Measurements from ENCODE around the gene TSPAN5.

TSPAN5 gene

GRCh38 chr4:98498774-98499173, 159.6 kb downstream of the TSPAN5 start:
- no peak overlapping the region for H3K4me3 ChIP-seq (ENCODE audit: low read depth, low read length)
- TF ChIP-seq, protein P1, sequence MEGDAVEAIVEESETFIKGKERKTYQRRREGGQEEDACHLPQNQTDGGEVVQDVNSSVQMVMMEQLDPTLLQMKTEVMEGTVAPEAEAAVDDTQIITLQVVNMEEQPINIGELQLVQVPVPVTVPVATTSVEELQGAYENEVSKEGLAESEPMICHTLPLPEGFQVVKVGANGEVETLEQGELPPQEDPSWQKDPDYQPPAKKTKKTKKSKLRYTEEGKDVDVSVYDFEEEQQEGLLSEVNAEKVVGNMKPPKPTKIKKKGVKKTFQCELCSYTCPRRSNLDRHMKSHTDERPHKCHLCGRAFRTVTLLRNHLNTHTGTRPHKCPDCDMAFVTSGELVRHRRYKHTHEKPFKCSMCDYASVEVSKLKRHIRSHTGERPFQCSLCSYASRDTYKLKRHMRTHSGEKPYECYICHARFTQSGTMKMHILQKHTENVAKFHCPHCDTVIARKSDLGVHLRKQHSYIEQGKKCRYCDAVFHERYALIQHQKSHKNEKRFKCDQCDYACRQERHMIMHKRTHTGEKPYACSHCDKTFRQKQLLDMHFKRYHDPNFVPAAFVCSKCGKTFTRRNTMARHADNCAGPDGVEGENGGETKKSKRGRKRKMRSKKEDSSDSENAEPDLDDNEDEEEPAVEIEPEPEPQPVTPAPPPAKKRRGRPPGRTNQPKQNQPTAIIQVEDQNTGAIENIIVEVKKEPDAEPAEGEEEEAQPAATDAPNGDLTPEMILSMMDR (IDR thresholded peaks at IDR 0.05; ENCODE audit: low read depth, low read length): no peak

- no peak overlapping the region for H3K4me3 ChIP-seq (ENCODE audit: low read depth, low read length)
- TF ChIP-seq, protein P1 (IDR thresholded peaks at IDR 0.05; ENCODE audit: low read depth, low read length): no peak
Observed at GRCh38 chr4:98496152-98496845, 162.1 kb downstream of the TSPAN5 start.

GRCh38 chr4:98493296-98493695, 165.1 kb downstream of the TSPAN5 start:
- H3K4me3 ChIP-seq (ENCODE audit: low read depth, low read length): no peak overlapping the region
- TF ChIP-seq, protein P1 (IDR thresholded peaks at IDR 0.05; ENCODE audit: low read depth, low read length): no peak

GRCh38 chr4:98491899-98492559, 166.4 kb downstream of the TSPAN5 start:
- H3K4me3 ChIP-seq (ENCODE audit: low read depth, low read length): no peak overlapping the region

DNA sequence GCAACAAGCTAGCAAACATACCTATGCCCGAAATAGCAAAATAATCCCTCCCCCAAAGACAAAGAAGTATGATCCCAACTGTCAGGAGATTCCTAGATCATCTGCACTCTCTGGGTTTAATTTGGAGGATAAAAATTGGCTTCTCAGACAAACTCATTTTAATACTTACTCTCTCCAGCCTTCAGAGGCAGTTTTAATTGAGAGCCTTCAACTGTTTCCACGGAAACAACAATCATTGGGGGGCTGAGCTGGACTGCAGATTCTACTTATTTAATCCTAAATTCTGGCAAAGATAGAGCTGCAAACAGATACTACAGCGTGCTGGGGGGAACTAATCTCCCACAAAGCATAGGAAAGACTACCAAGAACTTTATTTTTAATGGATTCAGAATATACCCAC, 168.2 kb downstream of the TSPAN5 start:
- no peak overlapping the region for H3K4me3 ChIP-seq (ENCODE audit: low read depth, low read length)
- TF ChIP-seq, protein P1 (IDR thresholded peaks at IDR 0.05; ENCODE audit: low read depth, low read length): no peak

More at GRCh38 chr4:98491899-98492559, 166.4 kb downstream of the TSPAN5 start:
- TF ChIP-seq, protein P1 (IDR thresholded peaks at IDR 0.05; ENCODE audit: low read depth, low read length): no peak

- TF ChIP-seq, protein P1 (IDR thresholded peaks at IDR 0.05; ENCODE audit: low read depth, low read length): no peak
- H3K4me3 ChIP-seq (ENCODE audit: low read depth, low read length): no peak overlapping the region
Observed at GRCh38 chr4:98485816-98486345, 172.5 kb downstream of the TSPAN5 start.

DNA sequence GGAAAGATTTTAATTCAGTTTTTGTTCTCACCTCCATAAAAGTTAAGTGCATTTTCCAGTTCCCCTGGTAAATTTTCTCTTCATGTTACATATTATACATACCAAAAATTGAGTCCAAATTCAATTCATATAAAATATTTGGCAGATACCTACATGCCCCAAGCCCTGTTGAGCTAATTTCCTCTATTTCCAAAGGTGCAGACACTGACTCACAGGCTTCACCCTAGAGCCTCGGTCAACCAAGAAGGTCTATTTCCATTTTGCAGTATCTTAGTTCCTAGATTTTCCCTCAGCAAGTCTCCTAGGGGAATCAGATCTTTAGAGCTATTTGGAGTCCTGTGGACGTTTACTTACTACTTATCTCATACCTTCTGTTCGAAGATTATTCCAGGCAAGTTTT, 174.4 kb downstream of the TSPAN5 start:
- TF ChIP-seq, protein P1 (IDR thresholded peaks at IDR 0.05; ENCODE audit: low read depth, low read length): no peak
- no peak overlapping the region for H3K4me3 ChIP-seq (ENCODE audit: low read depth, low read length)

Data from WI38 (cell line).